Panc1 (cell line): ENCODE results near the gene NEURL2. TPM values are rescaled to one million over a fixed set of nuclear protein-coding genes. Genes with fewer than 3 reads are reported as not detected.

ENCODE experiments used
- ATAC-seq: fragments of 200-7000 bp; cut with Tn5 transposase; 2 replicates; pipeline ENCODE4 v1.9.1; 2020; ENCODE audit warnings: mild to moderate bottlenecking, moderate library complexity
- BruUV-seq: library from RNA; stranded (reverse); fragments of 400-500 nt; replicated peaks from 2 replicates; lab custom pipeline; 2021; lab: Mats Ljungman, UMichigan
- CTCF ChIA-PET: fragments of 300-600 bp; sonication (Branson Sonifier 250); formaldehyde crosslinking; loops from one replicate; lab custom pipeline; 2022; ENCODE audit warnings: antibody characterized with exemption; lab: Charles Lee
- POLR2A ChIA-PET: fragments of 300-600 bp; sonication (Branson Sonifier 250); formaldehyde crosslinking; loops from one replicate; lab custom pipeline; 2022; ENCODE audit warnings: antibody characterized with exemption; lab: Charles Lee
- DNase-seq: peaks from one replicate; pipeline ENCODE4 v3.0.0-alpha.2; 2010; ENCODE audit warnings: low read depth, low spot score
- H3K27ac ChIP-seq: 2 replicates; pipeline ENCODE4 v1.5.1; 2011; ENCODE audit warnings: mild to moderate bottlenecking, low read length, inconsistent platforms
- H3K27me3 ChIP-seq: fragments of 200-500 bp; sonication (Bioruptor generic); 2 replicates; pipeline ENCODE4 v1.6.0; 2014; ENCODE audit warnings: low read length, inconsistent platforms; ENCODE audit not compliant: control insufficient read depth, insufficient read depth
- H3K36me3 ChIP-seq: fragments of 200-500 bp; sonication (Bioruptor generic); 2 replicates; pipeline ENCODE4 v1.5.1; 2014; ENCODE audit warnings: inconsistent platforms, mild to moderate bottlenecking, low read length, moderate library complexity; ENCODE audit not compliant: control insufficient read depth, insufficient read depth
- H3K4me1 ChIP-seq: 2 replicates; pipeline ENCODE4 v1.5.1; 2011; ENCODE audit warnings: inconsistent platforms, mild to moderate bottlenecking, low read length, moderate library complexity; ENCODE audit not compliant: control insufficient read depth, insufficient read depth
- H3K4me3 ChIP-seq, 2 experiments: 2 replicates each; pipeline ENCODE4 v1.5.1; 2011 to 2012; ENCODE audit warnings: low read depth in 2 of 2, low read length in 2 of 2, mild to moderate bottlenecking in 2 of 2, inconsistent platforms in 1 of 2, moderate library complexity in 1 of 2
- H3K9me3 ChIP-seq: fragments of 200-500 bp; sonication (Bioruptor generic); 2 replicates; pipeline ENCODE4 v1.5.1; 2014; ENCODE audit warnings: low read depth, mild to moderate bottlenecking, inconsistent platforms, low read length, moderate library complexity; ENCODE audit not compliant: control insufficient read depth, insufficient read depth
- CTCF ChIP-seq: fragments of 450-650 bp; IDR thresholded peaks from 2 replicates; pipeline ENCODE4 v1.5.1; 2017; ENCODE audit warnings: mild to moderate bottlenecking
- POLR2AphosphoS5 ChIP-seq: IDR thresholded peaks from 2 replicates; pipeline ENCODE4 v1.6.1; 2012; ENCODE audit warnings: mild to moderate bottlenecking, low read depth, low read length, moderate library complexity
- REST ChIP-seq, 2 experiments: IDR thresholded peaks; 2 replicates each; pipeline ENCODE4 v1.6.1; 2011 to 2012; ENCODE audit warnings: low read depth in 2 of 2, control low read depth in 1 of 2, low read length in 1 of 2, mild to moderate bottlenecking in 1 of 2, moderate library complexity in 1 of 2; ENCODE audit not compliant: insufficient read depth in 1 of 2
- SIN3A ChIP-seq: IDR thresholded peaks from 2 replicates; pipeline ENCODE4 v1.6.1; 2012; ENCODE audit warnings: low read depth, mild to moderate bottlenecking, low read length, moderate library complexity, borderline replicate concordance; ENCODE audit not compliant: insufficient read depth
- TCF7L2 ChIP-seq: IDR thresholded peaks from 2 replicates; pipeline ENCODE4 v1.6.1; 2011; ENCODE audit warnings: mild to moderate bottlenecking, low read depth, low read length, inconsistent platforms
- in situ Hi-C: cut with HindIII; loops from 2 replicates; pipeline ENCODE4 v1.10.0; 2016; ENCODE audit warnings: low sequenced_read_pairs, low pct_unique_long_range_greater_than_20kb
- intact Hi-C: fragments of 100-400 bp; cut with micrococcal nuclease; formaldehyde crosslinking; loops from one replicate; pipeline ENCODE4 v1.10.0; 2022; ENCODE audit not compliant: unreplicated experiment
- total RNA-seq: library from RNA; stranded (reverse); gene quantifications from one replicate; pipeline ENCODE4 v1.2.1, GENCODE V29; 2021; ENCODE audit not compliant: unreplicated experiment

Gene NEURL2
- total RNA-seq, 1 experiment from 2014 or later = 3.0 TPM

- intact Hi-C loops = no loop called here
- no peak for ATAC-seq
- no TSS peak for BruUV-seq
Measured at GRCh38 chr20:45913116-45913515, 22.1 kb upstream of the NEURL2 start.

DNA sequence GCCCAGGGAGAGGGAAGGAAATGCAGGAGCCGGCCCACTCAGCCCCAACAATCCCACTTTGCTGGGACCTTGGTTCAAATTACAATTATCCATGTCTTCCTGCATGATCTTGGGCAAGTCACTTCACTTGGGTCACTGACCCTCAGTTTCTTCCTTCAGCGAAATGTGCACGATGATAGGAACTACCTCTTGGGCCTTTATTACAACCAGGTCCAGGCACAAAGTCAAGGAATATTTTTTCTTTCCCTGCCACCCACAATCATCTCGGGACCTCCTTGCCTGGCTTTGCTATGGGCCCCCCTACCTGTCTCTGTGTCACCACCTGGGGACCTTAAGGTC lies 21.3 kb upstream of the NEURL2 start:
- Histone ChIP-seq H3K27me3 (no peaks in the 10 kb centered on the region), H3K4me3 (peak overlapping the region; percentile 39 to 62; a peak in 3 of 4 replicates), H3K9me3 (no peaks in the 10 kb centered on the region), H3K4me1 (peaks cover 18% of the 10 kb centered on the region), H3K36me3 (no peaks in the 10 kb centered on the region), H3K27ac (peak overlapping the region; percentile 39; the same call in 1 of the 2 replicates)
- ChIA-PET POLR2A (no interaction called here), CTCF (no interaction called here)
- no TSS peak for BruUV-seq
- in situ Hi-C loops (no loop called here), intact Hi-C loops (no loop called here)
- ATAC-seq (no peak), DNase-seq (no peak)
- TF ChIP-seq POLR2AphosphoS5 (no peak), TCF7L2 (no peak), REST (IDR thresholded peaks at IDR 0.05; ENCODE audit: insufficient read depth in 1 of 2, low read depth in 2 of 2, low read length in 1 of 2) (no peak), SIN3A (no peak), CTCF (no peak)

More at GRCh38 chr20:45913116-45913515, 22.1 kb upstream of the NEURL2 start:
- H3K27me3 ChIP-seq = no peaks in the 10 kb centered on the region
- POLR2A ChIA-PET = no interaction called here
- H3K4me3 ChIP-seq = no peak overlapping the region
- in situ Hi-C loops = no loop called here
- CTCF ChIA-PET = no interaction called here
- H3K36me3 ChIP-seq = no peaks in the 10 kb centered on the region
- H3K9me3 ChIP-seq = no peaks in the 10 kb centered on the region
- TF ChIP-seq TCF7L2 = no peak
- TF ChIP-seq REST (IDR thresholded peaks at IDR 0.05; ENCODE audit: insufficient read depth in 1 of 2, low read depth in 2 of 2, low read length in 1 of 2) = no peak
- TF ChIP-seq CTCF = no peak
- no peak for TF ChIP-seq SIN3A
- no peak for TF ChIP-seq POLR2AphosphoS5
- DNase-seq = no peak
- H3K27ac ChIP-seq = no peak overlapping the region
- peaks cover 18% of the 10 kb centered on the region for H3K4me1 ChIP-seq
